ENCODE data around the gene BACE2.

Gene BACE2

GRCh38 chr21:41326414-41327080 is 158.6 kb downstream of the BACE2 start:
- TF ChIP-seq CTCF (IDR thresholded peaks at IDR 0.05; ENCODE audit: insufficient read depth, low read depth, low read length, missing control alignments), result no peak
- DNase-seq (ENCODE audit: low read depth), result no peak
- H3K4me3 ChIP-seq (ENCODE audit: low read length), result no peak overlapping the region

GRCh38 chr21:41327753-41328152 is 159.8 kb downstream of the BACE2 start:
- no peak for DNase-seq (ENCODE audit: low read depth)
- H3K4me3 ChIP-seq (ENCODE audit: low read length), result no peak overlapping the region
- TF ChIP-seq CTCF (IDR thresholded peaks at IDR 0.05; ENCODE audit: insufficient read depth, low read depth, low read length, missing control alignments), result no peak

- TF ChIP-seq CTCF (IDR thresholded peaks at IDR 0.05; ENCODE audit: insufficient read depth, low read depth, low read length, missing control alignments), result no peak
- DNase-seq (ENCODE audit: low read depth), result no peak
Observed at GRCh38 chr21:41328660-41329607, 161.0 kb downstream of the BACE2 start.

More at GRCh38 chr21:41328660-41329607, 161.0 kb downstream of the BACE2 start:
- no peak overlapping the region for H3K4me3 ChIP-seq (ENCODE audit: low read length)
